ENCODE measurements around the gene AEBP1. TPM values are rescaled to one million over a fixed set of nuclear protein-coding genes. Genes with fewer than 3 reads are reported as not detected.

AEBP1 gene
- total RNA-seq, 1 experiment from 2014 or later, result not detected

DNA sequence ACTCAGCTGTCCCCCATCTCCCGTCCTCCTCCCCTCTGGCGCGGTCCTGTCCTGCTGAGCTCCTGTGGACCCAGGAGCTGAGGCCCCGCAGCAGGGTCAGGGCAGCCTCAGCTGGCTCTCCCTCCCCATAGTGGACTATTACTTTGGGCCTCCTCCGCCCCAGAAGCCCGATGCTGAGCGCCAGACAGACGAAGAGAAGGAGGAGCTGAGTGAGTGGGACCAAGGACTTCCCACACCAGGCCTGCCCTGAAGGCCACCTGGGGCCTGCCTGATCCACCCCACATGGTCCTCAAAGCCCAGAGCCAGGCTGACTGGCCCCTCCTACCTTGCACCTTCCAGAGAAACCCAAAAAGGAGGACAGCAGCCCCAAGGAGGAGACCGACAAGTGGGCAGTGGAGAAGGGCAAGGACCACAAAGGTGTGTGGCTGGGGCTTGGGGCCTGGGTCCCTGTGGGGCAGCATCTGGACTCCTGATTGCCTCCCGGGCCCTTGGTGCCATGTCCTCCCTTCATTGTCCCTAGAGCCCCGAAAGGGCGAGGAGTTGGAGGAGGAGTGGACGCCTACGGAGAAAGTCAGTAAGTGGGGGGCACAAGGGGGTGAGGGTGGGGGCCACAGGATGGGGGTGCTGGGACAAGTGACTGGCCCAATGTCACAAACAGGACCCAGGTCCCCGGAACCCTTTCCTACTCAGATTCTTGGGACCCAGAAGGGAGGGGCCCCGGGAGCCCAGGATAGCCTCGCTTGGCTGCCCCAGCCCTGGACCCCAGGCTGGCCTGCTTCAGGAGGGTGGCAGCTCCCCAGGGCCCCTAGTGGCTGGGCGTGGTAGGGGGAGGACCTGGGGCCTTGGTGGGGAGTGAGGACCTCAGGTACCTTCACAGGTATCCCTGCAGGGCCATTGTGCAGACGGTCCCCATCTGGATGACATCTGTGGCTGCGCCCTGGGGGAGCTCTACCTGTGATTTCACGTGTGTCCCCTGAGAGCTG lies 4.9 kb downstream of the AEBP1 start:
- in situ Hi-C loops (cut with HindIII; ENCODE audit: low pct_unique_long_range_greater_than_20kb, low sequenced_read_pairs), result no loop called here
- DNase-seq (ENCODE audit: low read depth, low spot score), result no peak

DNA sequence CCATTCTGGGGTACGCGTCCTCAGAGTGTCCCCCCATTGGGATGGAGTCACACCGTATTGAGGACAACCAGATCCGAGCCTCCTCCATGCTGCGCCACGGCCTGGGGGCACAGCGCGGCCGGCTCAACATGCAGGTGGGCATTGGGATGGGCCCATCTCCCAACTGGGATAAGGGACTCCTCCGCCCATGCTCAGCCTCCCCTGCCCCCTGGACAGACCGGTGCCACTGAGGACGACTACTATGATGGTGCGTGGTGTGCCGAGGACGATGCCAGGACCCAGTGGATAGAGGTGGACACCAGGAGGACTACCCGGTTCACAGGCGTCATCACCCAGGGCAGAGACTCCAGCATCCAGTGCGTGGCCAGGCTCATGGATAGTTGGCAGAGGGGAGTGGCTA lies 5.8 kb downstream of the AEBP1 start:
- DNase-seq (ENCODE audit: low read depth, low spot score), result no peak
- in situ Hi-C loops (cut with HindIII; ENCODE audit: low pct_unique_long_range_greater_than_20kb, low sequenced_read_pairs), result no loop called here

DNA sequence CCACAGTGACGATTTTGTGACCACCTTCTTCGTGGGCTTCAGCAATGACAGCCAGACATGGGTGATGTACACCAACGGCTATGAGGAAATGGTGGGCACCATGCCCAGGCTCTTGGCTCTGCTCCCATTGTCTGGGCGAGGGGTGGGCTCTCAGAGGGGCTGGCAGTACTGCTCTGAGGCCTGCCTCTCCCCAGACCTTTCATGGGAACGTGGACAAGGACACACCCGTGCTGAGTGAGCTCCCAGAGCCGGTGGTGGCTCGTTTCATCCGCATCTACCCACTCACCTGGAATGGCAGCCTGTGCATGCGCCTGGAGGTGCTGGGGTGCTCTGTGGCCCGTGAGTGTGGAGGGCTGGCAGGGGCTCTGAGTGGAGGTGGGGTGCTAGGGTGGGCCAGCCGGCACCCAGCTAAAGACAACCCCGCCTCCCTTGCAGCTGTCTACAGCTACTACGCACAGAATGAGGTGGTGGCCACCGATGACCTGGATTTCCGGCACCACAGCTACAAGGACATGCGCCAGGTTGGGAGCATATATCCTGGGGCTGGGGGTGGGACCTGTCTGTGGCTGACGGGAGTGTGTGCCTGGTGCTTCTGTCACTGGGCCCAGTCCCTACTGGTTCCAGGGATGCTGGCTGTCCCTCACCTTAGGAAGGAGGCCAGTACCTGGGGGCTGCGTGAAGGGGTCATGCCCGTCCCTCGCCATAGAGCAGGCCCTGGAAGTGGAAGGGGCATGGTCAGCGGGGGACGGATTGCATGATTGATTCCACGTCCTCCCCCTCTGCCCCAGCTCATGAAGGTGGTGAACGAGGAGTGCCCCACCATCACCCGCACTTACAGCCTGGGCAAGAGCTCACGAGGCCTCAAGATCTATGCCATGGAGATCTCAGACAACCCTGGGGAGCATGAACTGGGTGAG lies 6.8 kb downstream of the AEBP1 start:
- in situ Hi-C loops (cut with HindIII; ENCODE audit: low pct_unique_long_range_greater_than_20kb, low sequenced_read_pairs), result no loop called here

DNA sequence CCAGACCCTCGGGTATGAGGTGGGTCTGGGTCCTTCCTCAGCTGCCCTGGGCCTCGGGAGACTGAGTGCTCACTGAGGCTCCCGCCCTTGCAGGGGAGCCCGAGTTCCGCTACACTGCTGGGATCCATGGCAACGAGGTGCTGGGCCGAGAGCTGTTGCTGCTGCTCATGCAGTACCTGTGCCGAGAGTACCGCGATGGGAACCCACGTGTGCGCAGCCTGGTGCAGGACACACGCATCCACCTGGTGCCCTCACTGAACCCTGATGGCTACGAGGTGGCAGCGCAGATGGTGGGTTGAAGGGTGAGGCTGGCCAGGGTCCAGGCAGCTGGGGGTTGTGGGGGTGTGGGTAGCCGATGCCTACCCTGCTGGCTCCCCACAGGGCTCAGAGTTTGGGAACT lies 7.6 kb downstream of the AEBP1 start:
- in situ Hi-C loops (cut with HindIII; ENCODE audit: low pct_unique_long_range_greater_than_20kb, low sequenced_read_pairs), result no loop called here
- DNase-seq (ENCODE audit: low read depth, low spot score), result no peak

More for the DNA sequence above, 6.8 kb downstream of the AEBP1 start:
- DNase-seq (ENCODE audit: low read depth, low spot score), result no peak

DNA sequence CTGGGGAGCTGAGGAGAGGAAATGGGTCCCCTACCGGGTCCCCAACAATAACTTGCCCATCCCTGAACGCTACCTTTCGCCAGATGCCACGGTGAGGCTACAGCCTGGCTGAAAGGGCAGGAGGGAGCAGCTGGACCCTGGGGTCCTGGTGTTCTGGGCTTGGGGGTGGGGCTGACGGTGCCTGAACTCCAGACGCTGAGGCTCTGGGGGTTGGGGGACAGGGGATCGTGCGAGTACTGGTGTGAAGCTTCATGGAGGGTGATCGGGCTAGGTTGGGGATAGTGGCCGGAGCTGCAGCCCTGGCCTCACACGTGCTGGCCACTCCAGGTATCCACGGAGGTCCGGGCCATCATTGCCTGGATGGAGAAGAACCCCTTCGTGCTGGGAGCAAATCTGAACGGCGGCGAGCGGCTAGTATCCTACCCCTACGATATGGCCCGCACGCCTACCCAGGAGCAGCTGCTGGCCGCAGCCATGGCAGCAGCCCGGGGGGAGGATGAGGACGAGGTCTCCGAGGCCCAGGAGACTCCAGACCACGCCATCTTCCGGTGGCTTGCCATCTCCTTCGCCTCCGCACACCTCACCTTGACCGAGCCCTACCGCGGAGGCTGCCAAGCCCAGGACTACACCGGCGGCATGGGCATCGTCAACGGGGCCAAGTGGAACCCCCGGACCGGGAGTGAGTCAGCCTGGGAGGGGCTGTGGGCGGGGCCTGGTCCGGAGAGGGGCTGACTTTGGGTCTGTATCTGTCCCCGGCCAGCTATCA lies 8.3 kb downstream of the AEBP1 start:
- DNase-seq (ENCODE audit: low read depth, low spot score), result no peak
- in situ Hi-C loops (cut with HindIII; ENCODE audit: low pct_unique_long_range_greater_than_20kb, low sequenced_read_pairs), result no loop called here

DNA sequence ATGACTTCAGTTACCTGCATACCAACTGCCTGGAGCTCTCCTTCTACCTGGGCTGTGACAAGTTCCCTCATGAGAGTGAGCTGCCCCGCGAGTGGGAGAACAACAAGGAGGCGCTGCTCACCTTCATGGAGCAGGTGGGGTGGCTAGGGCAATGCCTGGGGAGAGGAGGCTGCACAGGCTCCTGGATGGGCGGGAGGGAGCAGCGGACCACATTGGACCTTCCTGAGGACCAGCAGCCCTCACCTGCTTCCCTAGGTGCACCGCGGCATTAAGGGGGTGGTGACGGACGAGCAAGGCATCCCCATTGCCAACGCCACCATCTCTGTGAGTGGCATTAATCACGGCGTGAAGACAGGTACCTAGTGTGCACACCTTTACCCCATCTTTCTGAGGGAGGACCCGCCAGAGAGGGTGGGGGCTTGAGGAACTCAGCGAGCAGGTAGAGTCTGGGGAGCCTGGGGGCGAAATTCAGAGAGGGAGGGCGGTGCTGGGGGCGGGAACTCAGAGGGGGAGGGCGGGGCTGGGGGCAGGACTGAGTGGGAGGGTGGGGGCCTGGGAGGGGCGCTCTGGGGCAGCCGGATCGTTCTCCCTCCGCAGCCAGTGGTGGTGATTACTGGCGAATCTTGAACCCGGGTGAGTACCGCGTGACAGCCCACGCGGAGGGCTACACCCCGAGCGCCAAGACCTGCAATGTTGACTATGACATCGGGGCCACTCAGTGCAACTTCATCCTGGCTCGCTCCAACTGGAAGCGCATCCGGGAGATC lies 9.0 kb downstream of the AEBP1 start:
- in situ Hi-C loops (cut with HindIII; ENCODE audit: low pct_unique_long_range_greater_than_20kb, low sequenced_read_pairs), result no loop called here
- no peak for DNase-seq (ENCODE audit: low read depth, low spot score)

DNA sequence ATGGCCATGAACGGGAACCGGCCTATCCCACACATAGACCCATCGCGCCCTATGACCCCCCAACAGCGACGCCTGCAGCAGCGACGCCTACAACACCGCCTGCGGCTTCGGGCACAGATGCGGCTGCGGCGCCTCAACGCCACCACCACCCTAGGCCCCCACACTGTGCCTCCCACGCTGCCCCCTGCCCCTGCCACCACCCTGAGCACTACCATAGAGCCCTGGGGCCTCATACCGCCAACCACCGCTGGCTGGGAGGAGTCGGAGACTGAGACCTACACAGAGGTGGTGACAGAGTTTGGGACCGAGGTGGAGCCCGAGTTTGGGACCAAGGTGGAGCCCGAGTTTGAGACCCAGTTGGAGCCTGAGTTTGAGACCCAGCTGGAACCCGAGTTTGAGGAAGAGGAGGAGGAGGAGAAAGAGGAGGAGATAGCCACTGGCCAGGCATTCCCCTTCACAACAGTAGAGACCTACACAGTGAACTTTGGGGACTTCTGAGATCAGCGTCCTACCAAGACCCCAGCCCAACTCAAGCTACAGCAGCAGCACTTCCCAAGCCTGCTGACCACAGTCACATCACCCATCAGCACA lies 9.7 kb downstream of the AEBP1 start:
- no peak for DNase-seq (ENCODE audit: low read depth, low spot score)
- in situ Hi-C loops (cut with HindIII; ENCODE audit: low pct_unique_long_range_greater_than_20kb, low sequenced_read_pairs), result no loop called here

DNA sequence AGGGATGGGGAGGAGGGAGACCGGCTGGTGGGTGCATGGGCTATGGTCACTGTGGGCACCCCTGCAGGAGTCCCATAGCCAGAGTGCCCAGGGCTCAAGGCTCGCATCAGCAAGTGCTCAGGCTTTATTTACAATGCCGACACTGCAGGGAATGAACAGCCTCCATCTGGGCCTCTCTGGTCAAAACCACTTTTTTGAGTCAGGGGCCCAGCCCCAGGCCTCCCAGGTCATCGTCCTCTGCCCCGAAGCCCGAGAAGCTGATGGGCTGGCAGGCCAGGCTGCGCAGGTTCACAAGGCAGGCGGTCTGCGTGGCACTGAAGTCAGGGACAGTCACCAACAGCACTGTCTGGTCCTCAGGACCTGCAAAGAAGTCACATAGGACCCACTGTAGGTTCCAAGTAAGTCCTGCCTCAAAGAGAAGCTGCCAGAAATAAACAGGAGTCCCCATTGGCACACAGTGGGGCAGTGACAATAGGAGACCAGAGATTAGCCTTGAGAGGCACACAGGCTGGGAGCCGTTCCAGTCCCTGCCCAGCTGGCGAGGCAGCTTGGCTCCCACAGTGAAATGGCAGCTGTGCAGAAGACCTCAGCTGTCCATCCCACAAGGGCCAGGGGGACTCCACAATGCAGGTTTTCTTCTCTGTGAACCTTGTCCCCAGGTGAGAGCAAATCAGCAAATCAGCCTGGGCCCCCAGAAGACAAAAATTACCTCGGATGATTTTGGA lies 10.6 kb downstream of the AEBP1 start:
- no peak for DNase-seq (ENCODE audit: low read depth, low spot score)
- in situ Hi-C loops (cut with HindIII; ENCODE audit: low pct_unique_long_range_greater_than_20kb, low sequenced_read_pairs), result no loop called here

DNA sequence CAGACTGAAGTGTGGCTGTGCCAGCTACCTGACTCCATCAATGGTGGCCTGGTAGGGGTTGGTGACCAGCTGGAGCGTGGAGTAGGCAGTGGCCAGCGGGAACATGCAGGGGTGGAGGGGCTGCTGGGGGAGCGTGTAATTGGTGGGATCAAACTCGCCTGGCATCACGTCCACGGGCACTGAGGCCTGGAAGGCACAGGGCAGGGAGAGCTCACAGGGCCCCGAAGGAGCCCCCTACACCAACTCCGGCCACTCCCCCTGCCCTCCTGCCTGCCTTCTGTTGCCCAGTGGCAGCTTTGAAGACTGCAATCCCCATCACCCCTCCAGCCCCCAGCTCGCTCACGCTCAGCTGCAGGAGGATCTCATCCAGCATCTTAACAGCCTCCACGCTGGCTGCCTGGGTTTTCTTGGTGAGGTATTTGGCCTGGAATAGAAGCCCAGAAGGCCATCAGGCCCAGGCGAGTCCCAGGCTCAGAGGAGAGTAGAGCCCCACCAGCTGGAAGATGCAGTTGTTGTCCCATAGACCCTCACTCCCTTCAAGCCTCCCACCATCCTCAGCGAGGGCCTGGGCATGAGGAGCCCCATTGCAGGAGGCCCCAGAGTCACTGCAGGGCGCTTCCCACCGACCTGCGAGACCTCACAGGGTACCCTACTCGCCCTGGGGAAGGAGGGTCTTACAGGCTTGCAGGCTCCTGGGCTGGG lies 12.1 kb downstream of the AEBP1 start:
- DNase-seq (ENCODE audit: low read depth, low spot score), result no peak
- in situ Hi-C loops (cut with HindIII; ENCODE audit: low pct_unique_long_range_greater_than_20kb, low sequenced_read_pairs), result no loop called here

DNA sequence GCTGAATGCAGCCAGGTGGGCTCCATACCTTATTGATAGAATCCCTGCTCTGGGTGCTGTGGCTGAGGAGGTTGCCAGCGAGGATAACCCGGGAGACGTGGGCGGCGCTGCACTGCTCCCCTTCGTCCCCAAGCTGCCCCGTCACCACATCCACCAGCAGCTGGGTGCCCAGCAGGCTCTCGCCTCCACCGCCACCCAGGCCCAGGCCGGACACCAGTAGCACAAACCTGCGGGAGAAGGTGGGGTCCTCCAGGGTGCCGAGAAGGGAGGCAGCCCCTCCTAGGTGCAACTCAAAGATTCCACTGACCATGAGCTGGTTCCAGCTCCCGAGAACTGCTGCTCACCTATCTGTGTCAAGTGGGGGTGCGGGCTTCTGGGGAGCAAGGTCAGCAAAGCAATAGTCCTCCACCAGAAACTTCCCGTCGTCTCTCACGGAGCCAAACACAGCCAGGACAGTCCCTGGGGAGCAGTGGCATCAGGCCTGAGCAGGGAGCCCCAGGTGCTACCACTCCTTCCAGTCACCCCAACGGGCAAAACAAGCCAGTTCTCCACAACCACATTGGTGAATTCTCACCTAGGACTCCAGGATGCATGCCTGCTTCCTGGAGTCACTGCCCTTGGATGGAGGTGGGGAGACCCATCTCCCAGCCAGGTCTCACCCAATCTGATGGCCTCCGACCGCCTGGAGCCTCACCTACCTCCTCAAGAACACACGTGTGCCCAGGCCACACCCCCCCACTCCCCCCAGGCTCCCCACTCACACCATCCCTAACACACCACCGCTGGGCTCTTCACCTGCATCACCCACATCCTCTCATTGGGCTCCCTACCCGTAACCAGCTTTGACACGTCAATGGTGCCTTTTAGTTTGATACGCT lies 12.9 kb downstream of the AEBP1 start:
- in situ Hi-C loops (cut with HindIII; ENCODE audit: low pct_unique_long_range_greater_than_20kb, low sequenced_read_pairs), result no loop called here
- no peak for DNase-seq (ENCODE audit: low read depth, low spot score)

DNA sequence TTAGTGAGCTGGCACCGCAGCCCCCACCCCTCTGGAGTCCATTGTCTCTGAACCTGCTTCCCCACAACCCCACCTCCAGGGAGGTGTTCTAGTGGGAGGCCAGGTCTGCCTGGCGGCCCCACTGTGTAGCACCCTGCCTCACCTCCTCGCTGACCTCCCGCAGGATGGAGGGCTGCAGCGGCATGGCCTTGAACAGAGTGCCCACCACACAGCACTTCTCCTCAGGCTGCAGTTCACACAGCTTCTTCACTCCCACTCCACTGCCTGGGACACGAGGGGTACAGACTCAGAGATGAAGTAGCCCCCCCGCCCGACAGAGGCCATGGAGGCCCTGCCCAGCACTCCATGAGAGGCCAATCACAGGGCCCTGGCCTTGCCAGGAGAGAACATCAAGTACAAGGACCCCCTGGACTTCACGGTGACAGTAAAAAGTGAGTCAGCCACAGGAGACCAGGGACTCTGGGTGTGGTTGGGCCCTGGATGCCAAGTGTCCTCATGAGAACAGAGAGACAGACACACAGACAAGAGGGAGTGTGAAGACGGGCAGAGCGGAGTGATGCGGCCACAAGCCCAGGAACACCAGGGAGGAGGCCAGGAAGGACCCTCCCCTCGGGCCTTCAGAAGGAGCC lies 13.8 kb downstream of the AEBP1 start:
- in situ Hi-C loops (cut with HindIII; ENCODE audit: low pct_unique_long_range_greater_than_20kb, low sequenced_read_pairs), result no loop called here
- no peak for DNase-seq (ENCODE audit: low read depth, low spot score)

DNA sequence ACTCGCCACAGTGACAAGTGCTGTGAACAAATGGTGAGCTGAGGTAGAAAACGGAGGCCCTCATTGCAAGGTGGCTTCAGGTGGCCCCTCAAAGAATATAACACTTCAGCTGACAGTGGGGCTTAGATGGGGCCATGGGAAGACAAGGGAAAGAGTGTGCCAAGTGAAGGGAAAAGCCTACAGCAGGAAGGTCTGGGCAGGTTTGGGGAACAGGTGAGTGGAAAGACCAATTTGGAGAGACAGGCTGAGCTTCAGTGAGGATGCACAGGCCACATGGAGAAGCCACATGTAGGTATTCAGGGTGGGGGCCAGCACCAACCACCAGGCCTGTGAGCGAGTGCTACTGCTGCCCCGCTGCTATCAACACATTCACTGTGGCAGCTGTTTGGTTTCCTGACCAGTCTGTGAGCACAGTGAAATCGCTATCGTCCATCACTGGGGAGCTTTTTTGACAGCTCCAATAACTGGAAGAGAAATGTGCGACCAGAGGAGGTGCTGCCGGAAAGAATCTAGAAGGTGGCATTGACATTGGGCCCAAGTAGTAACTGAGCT lies 15.8 kb downstream of the AEBP1 start:
- no peak for DNase-seq (ENCODE audit: low read depth, low spot score)
- in situ Hi-C loops (cut with HindIII; ENCODE audit: low pct_unique_long_range_greater_than_20kb, low sequenced_read_pairs), result no loop called here

DNA sequence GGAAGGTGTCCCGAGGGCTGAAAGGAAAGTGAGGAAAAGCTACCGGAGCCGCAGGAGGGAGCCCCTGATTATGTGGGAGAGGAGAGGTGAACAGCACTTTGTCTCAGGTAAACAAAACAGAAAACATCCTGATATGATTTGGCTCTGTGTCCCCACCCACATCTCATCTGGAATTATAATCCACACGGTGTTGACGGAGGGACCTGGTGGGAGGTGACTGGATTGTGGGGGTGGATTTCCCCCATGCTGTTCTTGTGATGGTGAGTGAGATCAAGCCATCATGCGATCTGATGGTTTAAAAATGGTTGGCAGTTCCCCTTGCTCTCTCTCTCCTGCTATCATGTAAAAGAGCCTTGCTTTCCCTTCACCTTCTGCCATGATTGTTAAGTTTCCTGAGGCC lies 16.2 kb downstream of the AEBP1 start:
- in situ Hi-C loops (cut with HindIII; ENCODE audit: low pct_unique_long_range_greater_than_20kb, low sequenced_read_pairs), result no loop called here
- no peak for DNase-seq (ENCODE audit: low read depth, low spot score)

DNA sequence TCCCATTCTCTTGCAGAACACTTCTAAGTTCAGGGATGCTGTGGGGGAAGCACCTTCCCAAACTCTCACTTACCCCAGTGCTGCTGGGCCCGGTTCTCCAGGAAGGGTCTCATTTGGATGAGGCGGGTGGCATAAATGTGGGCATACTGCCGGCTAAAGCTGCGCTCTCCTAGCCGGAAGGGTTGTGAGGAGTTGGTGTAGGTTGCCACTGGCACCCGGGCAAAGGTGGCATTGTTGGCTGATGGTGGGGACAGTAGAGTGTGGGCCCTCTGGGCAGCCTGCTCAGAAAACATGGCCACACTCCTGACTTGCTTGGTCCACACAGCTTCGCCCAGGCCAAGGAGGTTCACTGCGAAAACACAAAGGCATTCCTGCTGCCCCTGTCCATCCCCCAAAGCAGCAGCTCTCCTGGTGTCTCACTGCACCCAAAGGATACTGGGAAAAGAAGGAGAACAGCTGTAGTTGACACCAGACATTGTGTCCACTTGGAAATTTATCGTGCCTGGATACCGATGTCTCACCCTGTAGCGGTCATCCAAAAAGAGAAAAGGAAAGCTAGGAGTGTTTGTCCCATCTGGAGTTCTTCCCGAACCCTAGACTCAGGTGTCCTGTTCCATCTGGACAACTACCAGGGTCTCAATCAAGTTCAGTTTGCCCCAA lies 17.7 kb downstream of the AEBP1 start:
- in situ Hi-C loops (cut with HindIII; ENCODE audit: low pct_unique_long_range_greater_than_20kb, low sequenced_read_pairs), result no loop called here
- DNase-seq (ENCODE audit: low read depth, low spot score), result no peak
